ENCODE measurements around the gene STK38L. TPM values are rescaled to one million over a fixed set of nuclear protein-coding genes. Genes with fewer than 3 reads are reported as not detected.

The STK38L gene
- total and polyA plus RNA-seq, 10 of the 15 experiments (the other 5 are each of a cell fraction or from before 2014, with no cell fraction given), result 43.0 to 154 (median 115) TPM

DNA sequence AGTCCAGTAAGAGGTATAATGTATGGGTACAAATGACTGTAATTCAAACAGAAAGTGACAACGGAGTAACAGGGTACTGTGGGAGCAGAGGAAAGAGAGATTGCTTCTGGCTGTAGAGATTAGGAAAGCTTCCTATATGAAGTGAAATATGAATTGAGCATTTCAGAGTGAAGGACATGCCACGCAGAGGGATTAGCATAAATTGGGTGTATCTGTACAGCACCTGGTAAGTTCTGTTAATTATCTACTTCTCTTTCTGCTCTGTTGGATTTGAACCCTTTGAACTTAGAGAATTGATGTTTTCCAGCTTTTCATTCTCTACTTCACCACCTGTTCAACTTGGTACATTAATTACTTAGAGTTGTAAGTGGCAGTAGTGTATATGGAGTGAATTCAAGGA is 8.8 kb downstream of the STK38L start (continued):
- TF ChIP-seq, protein P1, sequence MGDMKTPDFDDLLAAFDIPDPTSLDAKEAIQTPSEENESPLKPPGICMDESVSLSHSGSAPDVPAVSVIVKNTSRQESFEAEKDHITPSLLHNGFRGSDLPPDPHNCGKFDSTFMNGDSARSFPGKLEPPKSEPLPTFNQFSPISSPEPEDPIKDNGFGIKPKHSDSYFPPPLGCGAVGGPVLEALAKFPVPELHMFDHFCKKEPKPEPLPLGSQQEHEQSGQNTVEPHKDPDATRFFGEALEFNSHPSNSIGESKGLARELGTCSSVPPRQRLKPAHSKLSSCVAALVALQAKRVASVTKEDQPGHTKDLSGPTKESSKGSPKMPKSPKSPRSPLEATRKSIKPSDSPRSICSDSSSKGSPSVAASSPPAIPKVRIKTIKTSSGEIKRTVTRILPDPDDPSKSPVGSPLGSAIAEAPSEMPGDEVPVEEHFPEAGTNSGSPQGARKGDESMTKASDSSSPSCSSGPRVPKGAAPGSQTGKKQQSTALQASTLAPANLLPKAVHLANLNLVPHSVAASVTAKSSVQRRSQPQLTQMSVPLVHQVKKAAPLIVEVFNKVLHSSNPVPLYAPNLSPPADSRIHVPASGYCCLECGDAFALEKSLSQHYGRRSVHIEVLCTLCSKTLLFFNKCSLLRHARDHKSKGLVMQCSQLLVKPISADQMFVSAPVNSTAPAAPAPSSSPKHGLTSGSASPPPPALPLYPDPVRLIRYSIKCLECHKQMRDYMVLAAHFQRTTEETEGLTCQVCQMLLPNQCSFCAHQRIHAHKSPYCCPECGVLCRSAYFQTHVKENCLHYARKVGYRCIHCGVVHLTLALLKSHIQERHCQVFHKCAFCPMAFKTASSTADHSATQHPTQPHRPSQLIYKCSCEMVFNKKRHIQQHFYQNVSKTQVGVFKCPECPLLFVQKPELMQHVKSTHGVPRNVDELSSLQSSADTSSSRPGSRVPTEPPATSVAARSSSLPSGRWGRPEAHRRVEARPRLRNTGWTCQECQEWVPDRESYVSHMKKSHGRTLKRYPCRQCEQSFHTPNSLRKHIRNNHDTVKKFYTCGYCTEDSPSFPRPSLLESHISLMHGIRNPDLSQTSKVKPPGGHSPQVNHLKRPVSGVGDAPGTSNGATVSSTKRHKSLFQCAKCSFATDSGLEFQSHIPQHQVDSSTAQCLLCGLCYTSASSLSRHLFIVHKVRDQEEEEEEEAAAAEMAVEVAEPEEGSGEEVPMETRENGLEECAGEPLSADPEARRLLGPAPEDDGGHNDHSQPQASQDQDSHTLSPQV (IDR thresholded peaks at IDR 0.05), result no peak
- TF ChIP-seq MTA3 (IDR thresholded peaks at IDR 0.05; ENCODE audit: borderline replicate concordance, low read length) (no peak), CEBPB (IDR thresholded peaks at IDR 0.05; ENCODE audit: borderline replicate concordance in 1 of 2, low read depth in 2 of 2, low read length in 2 of 2) (no peak), NBN (IDR thresholded peaks at IDR 0.05) (0 out of 2 replicates have a peak, but pooled peaks have one; percentile 28), IKZF1 (conservative IDR thresholded peaks at IDR 0.05) (0 out of 2 replicates have a peak, but pooled peaks have one; percentile 11), TAF1 (IDR thresholded peaks at IDR 0.05; ENCODE audit: borderline replicate concordance, low read depth, low read length) (no peak)
- TF ChIP-seq, protein P2, sequence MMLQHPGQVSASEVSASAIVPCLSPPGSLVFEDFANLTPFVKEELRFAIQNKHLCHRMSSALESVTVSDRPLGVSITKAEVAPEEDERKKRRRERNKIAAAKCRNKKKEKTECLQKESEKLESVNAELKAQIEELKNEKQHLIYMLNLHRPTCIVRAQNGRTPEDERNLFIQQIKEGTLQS (IDR thresholded peaks at IDR 0.05; ENCODE audit: borderline replicate concordance, extremely low read depth, low read depth, low read length), result no peak
- TF ChIP-seq, protein P3, sequence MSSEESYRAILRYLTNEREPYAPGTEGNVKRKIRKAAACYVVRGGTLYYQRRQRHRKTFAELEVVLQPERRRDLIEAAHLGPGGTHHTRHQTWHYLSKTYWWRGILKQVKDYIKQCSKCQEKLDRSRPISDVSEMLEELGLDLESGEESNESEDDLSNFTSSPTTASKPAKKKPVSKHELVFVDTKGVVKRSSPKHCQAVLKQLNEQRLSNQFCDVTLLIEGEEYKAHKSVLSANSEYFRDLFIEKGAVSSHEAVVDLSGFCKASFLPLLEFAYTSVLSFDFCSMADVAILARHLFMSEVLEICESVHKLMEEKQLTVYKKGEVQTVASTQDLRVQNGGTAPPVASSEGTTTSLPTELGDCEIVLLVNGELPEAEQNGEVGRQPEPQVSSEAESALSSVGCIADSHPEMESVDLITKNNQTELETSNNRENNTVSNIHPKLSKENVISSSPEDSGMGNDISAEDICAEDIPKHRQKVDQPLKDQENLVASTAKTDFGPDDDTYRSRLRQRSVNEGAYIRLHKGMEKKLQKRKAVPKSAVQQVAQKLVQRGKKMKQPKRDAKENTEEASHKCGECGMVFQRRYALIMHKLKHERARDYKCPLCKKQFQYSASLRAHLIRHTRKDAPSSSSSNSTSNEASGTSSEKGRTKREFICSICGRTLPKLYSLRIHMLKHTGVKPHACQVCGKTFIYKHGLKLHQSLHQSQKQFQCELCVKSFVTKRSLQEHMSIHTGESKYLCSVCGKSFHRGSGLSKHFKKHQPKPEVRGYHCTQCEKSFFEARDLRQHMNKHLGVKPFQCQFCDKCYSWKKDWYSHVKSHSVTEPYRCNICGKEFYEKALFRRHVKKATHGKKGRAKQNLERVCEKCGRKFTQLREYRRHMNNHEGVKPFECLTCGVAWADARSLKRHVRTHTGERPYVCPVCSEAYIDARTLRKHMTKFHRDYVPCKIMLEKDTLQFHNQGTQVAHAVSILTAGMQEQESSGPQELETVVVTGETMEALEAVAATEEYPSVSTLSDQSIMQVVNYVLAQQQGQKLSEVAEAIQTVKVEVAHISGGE (CRISPR knock-in tag; IDR thresholded peaks at IDR 0.05), result no peak

Measured in GM12878 (cell line).